HG03342 (cell line): Measurements from ENCODE around the gene ADAMTS9.

Source experiments
- ATAC-seq: cut with Tn5 transposase; IDR thresholded peaks from one replicate; pipeline ENCODE4 v1.9.1; 2021; ENCODE audit warnings: mild to moderate bottlenecking, moderate library complexity; ENCODE audit not compliant: unreplicated experiment

The ADAMTS9 gene

DNA sequence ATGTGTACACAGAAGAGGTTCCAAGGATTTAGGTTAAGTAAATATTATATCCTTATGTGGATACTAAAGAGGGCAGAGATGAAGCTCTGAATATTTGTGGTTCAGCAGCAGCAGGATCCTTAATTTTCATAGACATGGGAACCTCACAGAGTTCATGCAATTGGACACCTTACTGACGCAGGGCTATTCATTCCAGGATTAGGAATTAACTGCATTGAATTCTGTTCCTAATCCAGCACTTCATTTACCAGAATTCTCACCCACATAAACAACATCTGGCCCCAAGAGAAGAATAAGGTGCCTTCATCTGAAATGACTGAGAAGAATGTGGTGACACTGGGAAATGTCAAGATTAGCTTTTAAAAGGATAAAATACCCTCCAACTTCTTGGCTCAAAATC lies 62.4 kb downstream of the ADAMTS9 start:
- ATAC-seq = no peak

DNA sequence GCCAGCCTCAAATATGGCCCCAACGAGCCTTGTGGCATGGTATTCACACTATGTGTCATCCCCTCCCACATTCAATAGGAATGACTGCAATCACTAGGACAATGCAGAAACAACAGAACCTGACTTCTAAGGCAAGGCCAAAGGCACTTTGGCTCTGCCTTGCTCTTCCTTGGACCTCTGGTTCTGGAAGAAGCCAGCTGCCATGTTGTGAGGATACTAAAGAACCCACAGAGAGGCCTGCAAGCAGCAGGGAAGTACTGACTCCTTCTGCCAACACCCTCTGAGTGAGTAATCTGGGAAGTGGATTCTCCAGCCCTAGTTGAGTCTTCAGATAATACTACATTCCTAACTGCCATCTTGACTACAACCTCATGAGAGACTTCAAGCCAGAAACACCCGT lies 64.7 kb downstream of the ADAMTS9 start:
- ATAC-seq = no peak

DNA sequence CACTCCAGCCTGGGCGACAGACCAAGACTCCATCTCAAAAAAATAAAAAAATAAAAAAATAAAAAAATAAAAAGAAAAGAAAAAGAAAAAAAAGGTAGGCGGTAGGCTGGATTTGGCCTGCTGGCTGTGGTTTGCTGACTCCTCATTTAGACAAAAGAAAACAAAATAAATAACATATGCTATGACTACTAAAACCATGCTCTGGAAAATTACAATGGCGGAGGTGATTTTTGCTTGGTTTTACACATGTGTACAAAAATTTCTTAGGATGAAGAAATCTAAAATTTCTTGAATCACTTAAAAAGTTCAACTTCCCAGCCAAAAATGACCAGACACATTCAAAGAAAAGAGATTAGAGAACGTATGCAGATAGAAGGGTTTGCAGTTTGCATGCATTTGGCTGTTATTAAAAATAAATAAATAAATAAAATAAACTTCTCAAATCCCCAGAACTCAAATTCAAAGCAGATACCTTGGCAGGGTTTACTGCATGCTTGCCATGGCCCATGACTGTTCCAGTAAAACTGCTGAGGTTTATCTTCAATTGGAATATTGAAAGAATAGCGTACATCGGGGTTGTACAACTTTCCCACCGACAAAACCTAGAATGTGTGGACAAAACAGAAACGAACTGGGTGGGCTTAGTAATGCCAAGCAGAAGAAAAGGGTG lies 65.9 kb downstream of the ADAMTS9 start:
- ATAC-seq = no peak

DNA sequence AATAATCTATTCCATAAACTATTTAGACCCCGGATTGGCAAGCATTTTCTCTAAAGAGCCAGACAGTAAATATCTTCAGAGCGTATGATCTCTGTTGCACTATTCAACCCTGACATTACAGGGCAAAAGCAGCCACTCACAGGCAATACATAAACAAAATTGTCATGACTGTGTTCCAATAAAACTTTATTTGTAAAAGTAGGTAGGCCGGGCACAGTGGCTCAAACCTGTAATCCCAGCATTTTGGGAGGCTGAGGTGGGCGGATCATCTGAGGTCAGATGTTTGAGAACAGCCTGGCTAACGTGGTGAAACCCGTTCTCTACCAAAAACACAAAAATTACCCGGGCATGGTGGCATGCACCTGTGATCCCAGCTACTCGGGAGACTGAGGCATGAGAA lies 66.5 kb downstream of the ADAMTS9 start:
- ATAC-seq = no peak

DNA sequence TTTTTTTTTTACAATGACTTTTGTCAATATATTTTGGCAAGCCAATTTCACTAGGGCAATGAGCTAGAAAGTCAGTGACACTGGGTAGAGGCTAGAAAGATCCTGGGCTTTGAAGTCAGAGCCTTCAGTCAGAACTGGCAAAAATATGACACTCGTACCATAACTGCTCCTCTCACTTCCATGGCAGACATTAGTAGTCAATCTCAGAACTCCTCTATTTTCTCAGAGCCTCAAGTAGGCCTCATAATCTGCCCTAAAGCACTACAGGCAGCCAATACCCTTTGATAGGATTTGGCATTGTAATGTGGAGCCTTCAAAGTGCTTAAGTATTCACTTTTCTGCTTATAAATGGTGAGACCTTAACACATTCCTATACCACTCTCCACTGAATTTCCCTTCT lies 67.8 kb downstream of the ADAMTS9 start:
- ATAC-seq = no peak

DNA sequence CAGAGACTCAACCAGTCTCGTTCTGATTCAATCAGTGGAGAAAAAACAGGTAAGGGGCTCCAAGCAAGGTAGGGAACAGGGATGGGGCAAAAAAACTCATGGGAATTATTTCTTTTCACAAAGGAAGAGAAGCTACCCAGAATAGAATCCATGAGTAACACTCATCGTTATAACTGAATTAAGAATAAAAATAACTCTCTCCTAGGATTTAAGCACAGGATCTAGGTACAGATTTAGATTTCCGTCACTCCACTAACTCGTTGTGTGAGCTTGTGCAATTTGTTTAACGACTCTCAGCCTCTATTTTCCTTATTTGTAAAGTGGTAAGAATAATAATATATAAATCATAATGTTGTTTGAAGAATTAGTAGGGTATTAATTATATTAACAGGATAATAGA lies 68.6 kb downstream of the ADAMTS9 start:
- ATAC-seq = no peak

DNA sequence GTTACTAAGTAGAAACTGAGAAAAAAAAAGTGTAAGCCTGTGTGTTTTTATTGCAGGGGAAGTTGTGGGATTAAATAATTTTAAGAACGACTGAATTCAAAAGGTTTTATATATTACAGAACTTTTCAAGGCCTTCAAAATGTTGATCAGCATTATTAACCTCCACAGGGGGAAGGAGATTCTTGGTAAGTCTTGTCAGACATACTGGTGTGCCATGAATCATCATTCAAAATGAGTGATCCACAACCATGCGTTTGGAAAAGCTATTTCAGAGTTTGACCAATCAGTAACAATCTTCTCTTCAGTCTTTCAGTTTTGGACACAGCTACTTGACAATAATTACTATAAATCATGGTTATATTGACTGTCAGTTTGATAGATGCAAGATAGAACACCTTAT lies 70.2 kb downstream of the ADAMTS9 start:
- no peak for ATAC-seq

DNA sequence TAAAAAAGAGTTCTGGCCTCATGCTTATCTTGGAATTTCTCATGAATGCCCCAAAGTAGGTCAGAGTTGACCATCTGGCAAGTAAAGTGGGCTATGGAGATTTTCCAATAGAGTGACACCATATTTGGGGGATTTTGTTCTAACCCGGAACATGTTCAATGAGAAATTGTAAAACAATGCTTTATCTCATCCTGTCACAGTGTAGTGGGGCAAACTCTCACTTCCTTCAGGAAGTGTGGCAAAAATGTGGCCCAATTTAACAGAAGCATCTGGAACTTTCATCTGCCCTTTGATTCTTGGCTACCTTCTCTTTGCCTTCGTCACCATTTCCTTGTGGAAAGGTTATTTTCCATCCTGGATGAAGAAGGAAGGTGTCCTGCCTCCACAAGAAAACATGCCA lies 70.8 kb downstream of the ADAMTS9 start:
- no peak for ATAC-seq

DNA sequence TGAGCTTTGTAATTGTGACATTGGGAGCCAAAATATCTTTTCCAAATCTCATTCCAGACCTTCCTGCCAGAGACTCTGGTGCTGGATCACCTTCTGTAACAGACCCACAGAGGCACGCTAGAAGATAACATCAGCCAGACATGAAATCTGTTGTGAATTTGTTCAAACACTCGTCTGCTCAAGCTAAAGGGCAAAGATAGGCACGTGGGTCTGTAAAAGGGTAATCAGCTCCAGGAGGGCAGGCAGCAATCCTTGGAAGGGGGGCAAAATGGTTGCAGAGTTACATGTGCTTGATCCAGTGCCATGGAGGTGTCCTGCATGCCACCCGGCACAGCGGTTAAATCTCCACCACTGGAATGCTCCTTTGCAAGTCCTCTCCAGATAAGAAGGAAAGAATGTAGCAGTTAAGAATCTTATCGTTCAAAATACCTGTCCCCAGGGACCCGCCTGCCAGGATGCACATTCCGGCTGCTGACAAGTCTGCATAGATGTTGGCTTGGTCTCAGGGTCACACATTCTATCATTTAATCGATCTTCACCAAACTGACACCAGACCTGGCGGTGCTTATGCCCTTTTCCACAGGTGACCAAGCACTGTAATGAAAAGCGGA lies 74.8 kb downstream of the ADAMTS9 start:
- no peak for ATAC-seq

DNA sequence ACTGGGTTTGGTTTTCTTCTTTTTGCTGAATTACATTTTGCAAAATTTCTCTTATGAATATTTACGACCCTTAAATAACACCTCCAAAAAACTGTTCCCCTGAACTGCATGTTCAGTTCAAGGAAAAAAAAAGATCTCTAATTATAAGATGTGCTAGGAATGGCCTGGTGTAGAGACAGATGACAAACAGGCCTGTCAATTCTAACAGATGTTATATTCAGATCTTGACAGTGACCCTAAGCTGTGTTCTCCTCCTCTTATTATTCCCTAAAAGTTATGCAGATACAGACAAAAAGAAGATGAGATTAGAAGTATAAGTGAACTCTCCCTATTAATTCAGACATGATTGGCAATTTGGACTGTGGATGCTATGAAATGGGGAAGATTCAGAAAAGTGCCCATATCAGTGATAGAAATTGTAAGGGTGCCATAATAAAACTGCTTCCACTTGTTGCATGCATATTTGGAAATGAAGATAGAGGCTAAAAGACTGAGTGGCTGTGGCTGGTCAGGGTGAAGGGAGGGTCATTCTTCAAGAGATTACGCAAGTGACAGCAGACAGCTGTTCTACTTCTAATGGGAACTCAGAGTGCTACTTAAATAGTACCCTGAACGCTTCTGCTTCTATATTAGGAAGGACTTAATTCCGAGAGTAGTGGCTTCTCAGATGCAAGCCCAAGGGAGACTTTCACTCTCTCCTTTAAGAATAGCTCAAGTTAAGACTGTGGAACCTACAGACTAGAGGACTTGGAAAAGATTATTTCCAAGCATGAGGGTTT lies 75.5 kb downstream of the ADAMTS9 start:
- ATAC-seq = no peak

DNA sequence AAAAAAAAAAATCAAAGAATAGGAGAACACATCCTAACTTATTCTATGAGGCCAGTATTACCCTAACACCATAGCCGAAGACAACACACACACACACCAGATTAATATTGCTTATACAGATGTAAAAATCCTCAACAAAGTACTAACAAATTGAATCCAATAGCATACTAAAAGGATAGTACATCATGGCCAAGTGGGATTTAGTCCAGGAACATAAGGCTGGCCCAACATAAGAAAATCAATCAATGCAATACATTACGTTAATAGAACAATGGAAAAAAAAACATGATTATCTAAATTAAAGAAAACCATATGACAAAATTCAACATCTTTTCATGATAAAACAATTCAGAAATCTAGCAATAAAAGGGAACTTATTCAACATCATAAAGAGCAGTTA lies 79.1 kb downstream of the ADAMTS9 start:
- no peak for ATAC-seq

DNA sequence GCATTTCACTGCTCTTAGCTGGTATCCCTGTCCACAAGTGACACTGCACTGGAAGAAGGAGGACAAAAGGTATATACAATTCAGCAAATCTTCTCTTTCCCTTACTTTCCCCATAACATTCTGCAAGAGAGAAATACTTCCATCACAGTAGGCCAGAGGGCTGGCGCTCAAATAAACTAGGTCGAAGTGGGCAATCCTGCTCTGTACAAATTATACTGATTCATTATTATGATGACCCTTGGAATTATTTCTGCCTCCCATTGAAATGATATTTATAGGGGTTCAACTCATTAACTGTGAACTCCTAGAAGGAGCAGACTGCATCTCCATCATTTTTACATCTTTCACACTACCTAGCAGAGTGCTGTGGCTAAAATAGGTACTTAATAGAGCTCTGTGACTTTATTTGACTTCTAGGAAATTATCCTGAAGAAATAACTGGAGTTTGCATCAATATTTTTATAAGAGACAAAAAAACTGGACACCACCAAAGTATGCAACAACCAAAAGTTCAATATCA lies 80.7 kb downstream of the ADAMTS9 start:
- ATAC-seq = no peak

DNA sequence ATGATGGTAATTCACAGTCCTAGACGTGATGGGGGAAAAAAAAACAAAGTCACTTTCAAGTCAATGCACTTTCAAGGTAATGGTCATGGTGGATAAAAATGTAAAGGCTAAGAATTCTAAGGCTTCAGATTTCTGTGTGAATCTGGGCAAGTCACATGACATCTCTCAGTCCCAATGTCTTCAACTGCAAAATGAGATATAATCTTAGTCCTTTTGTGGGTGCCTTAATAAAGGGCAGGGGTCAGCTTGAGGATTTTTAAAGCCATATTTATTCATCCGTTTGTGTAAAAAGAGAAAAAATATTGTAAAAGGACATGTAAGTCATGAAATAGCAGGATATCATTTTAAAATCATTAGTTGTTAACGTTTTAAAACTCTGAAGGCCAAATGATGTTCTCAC lies 83.5 kb downstream of the ADAMTS9 start:
- ATAC-seq = no peak

DNA sequence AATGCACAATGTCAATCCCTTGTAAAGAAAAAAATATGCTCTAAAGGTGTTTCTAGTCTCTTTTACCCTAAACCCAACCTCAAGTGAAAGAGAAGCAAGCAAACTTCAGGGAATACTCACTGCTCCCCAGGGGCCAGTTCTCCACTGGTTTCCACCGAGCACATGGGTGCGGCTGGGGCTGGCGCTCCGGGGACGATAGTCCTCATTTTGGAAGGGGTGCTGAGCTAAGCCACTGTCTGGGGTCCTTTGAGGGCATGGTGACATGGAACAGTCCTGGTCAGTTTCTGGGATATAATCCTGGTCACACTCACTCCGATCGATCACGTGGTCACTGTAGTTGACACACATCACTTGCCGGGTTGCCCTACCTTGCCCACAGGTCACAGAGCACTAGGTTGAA lies 86.0 kb downstream of the ADAMTS9 start:
- ATAC-seq = no peak

DNA sequence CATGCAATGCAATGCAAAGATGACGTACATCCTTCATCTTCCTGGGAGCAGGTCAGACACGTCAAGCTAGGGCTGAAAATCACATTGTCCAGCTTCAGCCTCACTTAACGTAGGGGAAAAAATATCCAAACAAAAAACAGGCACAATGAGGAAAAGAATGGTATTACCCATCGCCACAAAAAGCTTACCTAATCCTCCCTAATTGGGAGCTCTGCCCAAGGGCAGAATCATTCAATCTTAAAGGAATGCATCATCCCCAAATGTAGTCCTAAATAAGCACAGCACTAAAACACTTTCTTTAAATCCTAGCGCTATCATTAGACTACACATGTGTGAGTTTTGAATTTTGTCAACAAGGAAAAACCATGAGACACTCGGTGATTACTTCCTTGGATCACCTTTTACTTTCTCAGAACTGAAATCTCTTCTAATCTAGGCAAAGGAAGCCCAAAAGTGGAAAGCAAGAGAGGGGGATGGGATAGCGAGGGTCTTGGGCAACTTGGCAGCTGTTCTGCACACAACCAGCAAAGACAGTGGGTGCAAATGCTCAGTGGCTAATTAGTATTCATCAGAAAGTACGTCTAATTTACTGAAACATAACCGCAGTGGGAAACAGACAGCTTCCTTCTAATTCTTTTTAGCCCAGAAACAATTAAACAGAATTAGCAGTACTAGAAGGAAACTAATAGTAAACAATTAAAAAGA lies 87.4 kb downstream of the ADAMTS9 start:
- no peak for ATAC-seq

DNA sequence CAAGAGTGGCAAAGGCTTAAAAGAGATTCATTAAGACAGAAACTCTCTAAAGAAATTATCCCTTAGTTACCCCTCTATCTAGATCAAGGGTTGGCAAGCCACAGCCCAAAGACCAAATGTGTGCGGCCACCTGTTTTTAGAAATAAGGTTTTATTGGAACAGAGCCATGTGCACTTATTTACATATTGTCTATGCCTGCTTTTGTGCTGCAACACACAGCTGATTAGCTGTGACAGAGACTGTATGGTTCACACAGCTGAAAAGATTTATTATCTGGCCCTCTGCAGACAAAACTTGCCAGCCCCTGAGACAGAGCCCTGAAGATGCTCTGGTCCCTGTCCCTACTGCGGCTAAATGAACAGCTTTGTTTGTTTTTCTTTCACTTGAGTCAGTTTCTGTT lies 88.1 kb downstream of the ADAMTS9 start:
- ATAC-seq = no peak

DNA sequence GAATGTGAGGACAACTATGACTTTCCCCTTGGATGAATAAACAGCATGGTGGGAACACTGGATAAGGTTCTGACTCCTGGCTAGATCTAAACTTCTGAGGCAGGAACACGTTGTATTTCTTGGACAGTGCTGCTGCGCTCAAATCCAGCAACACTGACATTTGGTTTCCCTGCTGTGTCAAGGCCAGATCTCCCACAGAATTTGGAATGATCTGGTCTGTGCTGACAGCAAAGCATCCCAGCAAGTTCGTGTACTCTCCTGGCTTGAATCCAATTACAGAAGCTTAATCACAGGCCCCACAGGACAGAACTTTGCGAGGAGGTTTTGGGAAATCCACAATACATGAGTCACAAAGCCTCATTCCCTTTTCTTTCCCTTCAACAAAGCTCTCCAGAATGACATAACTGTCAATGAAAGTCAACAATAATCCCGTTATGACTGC lies 92.5 kb downstream of the ADAMTS9 start:
- no peak for ATAC-seq

DNA sequence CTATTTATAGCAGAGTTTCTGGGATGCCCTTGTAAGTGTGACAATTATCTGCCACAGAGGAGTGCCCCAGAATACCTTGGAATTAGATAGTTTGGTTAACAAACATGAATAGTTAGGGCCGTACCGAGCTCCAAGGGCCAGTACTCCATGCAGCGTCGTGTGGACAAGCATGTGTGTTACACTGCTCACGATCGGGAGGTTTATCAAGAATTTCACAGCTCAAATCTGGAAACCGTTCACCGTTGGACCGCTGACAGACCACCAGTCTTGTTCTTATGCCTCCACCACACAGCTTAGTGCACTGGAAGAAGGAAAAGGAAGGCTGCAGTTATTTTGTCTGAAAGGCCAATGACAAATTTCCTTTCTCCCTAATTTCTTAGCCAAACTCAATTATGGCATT lies 93.7 kb downstream of the ADAMTS9 start:
- ATAC-seq = no peak

DNA sequence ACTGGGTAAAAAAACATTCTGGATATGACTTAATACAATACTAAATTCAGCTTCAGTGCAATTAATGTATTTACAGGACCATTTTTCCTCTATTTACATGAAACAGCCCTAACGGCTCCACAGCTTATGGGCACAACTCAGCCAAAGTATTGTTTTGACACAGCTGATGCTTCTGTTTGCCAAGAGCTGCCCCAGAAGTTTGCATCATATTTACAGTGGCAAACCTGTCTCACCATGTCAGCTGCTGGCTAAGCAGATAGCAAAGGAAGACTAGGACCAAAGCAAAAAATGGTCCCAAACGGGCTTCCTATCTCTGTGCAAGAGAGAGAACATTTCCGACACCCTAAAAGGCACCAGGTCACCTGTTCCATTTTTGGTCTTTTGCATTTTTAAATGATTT lies 94.5 kb downstream of the ADAMTS9 start:
- ATAC-seq = no peak

DNA sequence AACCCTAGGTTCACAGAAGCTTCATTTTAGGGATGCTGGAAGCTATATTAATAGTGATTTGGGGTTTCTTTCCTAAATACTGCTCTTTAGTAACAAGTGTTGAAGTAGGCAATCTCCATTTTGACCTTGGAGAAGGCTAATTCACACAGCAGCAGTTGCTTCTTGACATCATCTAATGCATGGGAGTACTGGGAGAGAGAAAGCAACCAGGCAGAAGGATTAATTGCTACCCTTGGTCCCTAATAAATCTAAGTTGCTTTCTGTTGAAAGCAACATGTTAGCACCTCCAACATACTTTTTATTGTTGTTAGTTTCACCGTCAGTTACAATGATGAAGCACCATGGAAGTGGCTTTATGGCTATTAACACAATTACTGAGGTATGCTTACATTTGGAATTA lies 96.2 kb downstream of the ADAMTS9 start:
- no peak for ATAC-seq

DNA sequence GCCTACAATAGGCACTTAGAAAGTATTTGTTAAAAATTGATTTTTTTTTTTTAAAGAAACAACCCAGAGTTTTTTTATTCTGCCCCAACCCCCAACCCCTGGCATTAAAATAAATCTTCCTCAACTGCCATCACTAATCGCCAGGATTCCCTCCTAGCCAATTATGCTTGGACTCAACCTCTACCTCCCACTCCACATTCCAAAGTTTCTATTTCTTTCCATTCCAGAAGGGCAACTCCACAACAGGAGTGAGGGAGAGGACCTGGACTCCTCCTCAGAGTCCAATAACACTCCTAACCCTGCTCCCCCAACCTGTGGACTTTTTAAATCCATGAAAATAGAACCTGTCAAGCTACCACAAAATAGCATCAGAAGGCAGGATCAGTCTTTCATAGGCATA lies 99.4 kb downstream of the ADAMTS9 start:
- ATAC-seq = no peak
